ENCODE data around the gene ZNF521.

- no peak for TF ChIP-seq RCOR1 (conservative IDR thresholded peaks at IDR 0.05; ENCODE audit: low read depth, low read length)
- TF ChIP-seq, protein P1, sequence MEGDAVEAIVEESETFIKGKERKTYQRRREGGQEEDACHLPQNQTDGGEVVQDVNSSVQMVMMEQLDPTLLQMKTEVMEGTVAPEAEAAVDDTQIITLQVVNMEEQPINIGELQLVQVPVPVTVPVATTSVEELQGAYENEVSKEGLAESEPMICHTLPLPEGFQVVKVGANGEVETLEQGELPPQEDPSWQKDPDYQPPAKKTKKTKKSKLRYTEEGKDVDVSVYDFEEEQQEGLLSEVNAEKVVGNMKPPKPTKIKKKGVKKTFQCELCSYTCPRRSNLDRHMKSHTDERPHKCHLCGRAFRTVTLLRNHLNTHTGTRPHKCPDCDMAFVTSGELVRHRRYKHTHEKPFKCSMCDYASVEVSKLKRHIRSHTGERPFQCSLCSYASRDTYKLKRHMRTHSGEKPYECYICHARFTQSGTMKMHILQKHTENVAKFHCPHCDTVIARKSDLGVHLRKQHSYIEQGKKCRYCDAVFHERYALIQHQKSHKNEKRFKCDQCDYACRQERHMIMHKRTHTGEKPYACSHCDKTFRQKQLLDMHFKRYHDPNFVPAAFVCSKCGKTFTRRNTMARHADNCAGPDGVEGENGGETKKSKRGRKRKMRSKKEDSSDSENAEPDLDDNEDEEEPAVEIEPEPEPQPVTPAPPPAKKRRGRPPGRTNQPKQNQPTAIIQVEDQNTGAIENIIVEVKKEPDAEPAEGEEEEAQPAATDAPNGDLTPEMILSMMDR (IDR thresholded peaks at IDR 0.05 in 2 of 3, conservative IDR thresholded peaks at IDR 0.05 in 1 of 3; ENCODE audit: control insufficient read depth in 2 of 3, extremely low read depth in 1 of 3, insufficient read depth in 1 of 3, low read depth in 3 of 3, low read length in 3 of 3) = no peak
- no peak for TF ChIP-seq CBFB (IDR thresholded peaks at IDR 0.05; ENCODE audit: low read depth)
- no peak for TF ChIP-seq RAD21 (IDR thresholded peaks at IDR 0.05; ENCODE audit: insufficient read depth, low read depth, low read length)
- no peak for TF ChIP-seq USF1 (IDR thresholded peaks at IDR 0.05; ENCODE audit: borderline replicate concordance, extremely low read length, insufficient read depth, low read depth, low read length)
- no peak for TF ChIP-seq EZH2 (IDR thresholded peaks at IDR 0.05; ENCODE audit: borderline replicate concordance, control insufficient read depth, low read depth, low read length)
- TF ChIP-seq, protein P2, sequence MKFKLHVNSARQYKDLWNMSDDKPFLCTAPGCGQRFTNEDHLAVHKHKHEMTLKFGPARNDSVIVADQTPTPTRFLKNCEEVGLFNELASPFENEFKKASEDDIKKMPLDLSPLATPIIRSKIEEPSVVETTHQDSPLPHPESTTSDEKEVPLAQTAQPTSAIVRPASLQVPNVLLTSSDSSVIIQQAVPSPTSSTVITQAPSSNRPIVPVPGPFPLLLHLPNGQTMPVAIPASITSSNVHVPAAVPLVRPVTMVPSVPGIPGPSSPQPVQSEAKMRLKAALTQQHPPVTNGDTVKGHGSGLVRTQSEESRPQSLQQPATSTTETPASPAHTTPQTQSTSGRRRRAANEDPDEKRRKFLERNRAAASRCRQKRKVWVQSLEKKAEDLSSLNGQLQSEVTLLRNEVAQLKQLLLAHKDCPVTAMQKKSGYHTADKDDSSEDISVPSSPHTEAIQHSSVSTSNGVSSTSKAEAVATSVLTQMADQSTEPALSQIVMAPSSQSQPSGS (IDR thresholded peaks at IDR 0.05; ENCODE audit: low read length) = no peak
- no peak for TF ChIP-seq EP300 (IDR thresholded peaks at IDR 0.05; ENCODE audit: borderline replicate concordance in 1 of 2, control insufficient read depth in 1 of 2, low read depth in 2 of 2, low read length in 2 of 2)
- no peak for TF ChIP-seq FOXK2 (IDR thresholded peaks at IDR 0.05)
- no peak for TF ChIP-seq ETV6 (conservative IDR thresholded peaks at IDR 0.05 in 1 of 2, IDR thresholded peaks at IDR 0.05 in 1 of 2; ENCODE audit: borderline replicate concordance in 1 of 2, low read depth in 1 of 2)
- no peak for TF ChIP-seq MEF2B (IDR thresholded peaks at IDR 0.05; ENCODE audit: partially characterized antibody, poor library complexity, severe bottlenecking)
- no peak for TF ChIP-seq NFYB (IDR thresholded peaks at IDR 0.05; ENCODE audit: insufficient read depth, low read depth, low read length)
Observed at GRCh38 chr18:25044694-25045093, 307.3 kb downstream of the ZNF521 start.
